Activated T-cell treated with anti-CD3 and anti-CD28 coated beads, Interleukin-2, amount 50 U/mL, for 72 hours (primary cell): ENCODE measurements around the gene CDKN2B-AS1. TPM values are rescaled to one million over a fixed set of nuclear protein-coding genes. Genes with fewer than 3 reads are reported as not detected.

Source experiments
- ATAC-seq, 2 donors: fragments of 150-1000 bp; cut with Tn5 transposase; replicated peaks in 1 of 2; 2 replicates each; pipeline ENCODE4 v1.10.0; 2021; ENCODE audit warnings: moderate library complexity in 2 of 2, mild to moderate bottlenecking in 1 of 2
- DNase-seq, 2 donors: peaks; one replicate each; pipeline ENCODE4 v3.0.0; 2021 to 2022; ENCODE audit warnings: mixed read lengths in 1 of 2
- H3K27ac Mint-ChIP-seq: one replicate; pipeline ENCODE4 v1.8.0; 2022; ENCODE audit warnings: mild to moderate bottlenecking, moderate library complexity, mixed read lengths
- H3K27me3 Mint-ChIP-seq: one replicate; pipeline ENCODE4 v1.8.0; 2022; ENCODE audit warnings: low read depth, mixed read lengths
- H3K36me3 Mint-ChIP-seq, 2 donors: one replicate each; pipeline ENCODE4 v1.8.0; 2022; ENCODE audit warnings: mixed read lengths in 2 of 2, mild to moderate bottlenecking in 1 of 2; ENCODE audit not compliant: insufficient read depth in 2 of 2
- H3K4me1 Mint-ChIP-seq: one replicate; pipeline ENCODE4 v1.8.0; 2022; ENCODE audit warnings: low read depth, mixed read lengths
- H3K4me3 Mint-ChIP-seq, 2 donors: one replicate each; pipeline ENCODE4 v1.8.0; 2022; ENCODE audit warnings: mild to moderate bottlenecking in 2 of 2, mixed read lengths in 2 of 2, moderate library complexity in 2 of 2
- H3K9me3 Mint-ChIP-seq, 2 donors: one replicate each; pipeline ENCODE4 v1.8.0; 2022; ENCODE audit warnings: mixed read lengths in 2 of 2
- total RNA-seq, 2 donors: library from RNA; stranded (reverse); gene quantifications; one replicate each; pipeline ENCODE4 v1.2.3, GENCODE V29; 2022

CDKN2B-AS1 gene
- total RNA-seq, 2 donors from 2014 or later = 0.70 to 1.0 TPM

DNA sequence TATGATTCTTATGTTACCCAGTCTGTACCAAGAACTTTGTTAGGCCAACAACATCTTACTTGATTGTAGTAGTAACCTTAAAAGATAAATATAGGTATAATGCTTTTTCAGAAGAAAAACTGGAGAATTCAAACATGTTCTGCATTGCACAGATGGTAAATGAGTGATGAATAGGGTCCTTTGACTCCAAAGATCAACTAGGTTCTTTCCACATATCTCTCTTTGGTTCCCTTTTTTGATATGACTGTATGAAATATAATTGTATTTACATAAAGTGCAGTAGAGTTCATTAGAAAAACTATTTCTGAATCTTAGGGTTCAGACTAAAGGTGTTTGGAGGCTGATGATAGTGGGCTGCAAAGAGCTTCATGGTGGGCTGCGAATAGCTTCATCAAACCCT lies 165.0 kb downstream of the CDKN2B-AS1 start:
- no peaks in the 10 kb centered on the region for H3K9me3 Mint-ChIP-seq
- H3K27me3 Mint-ChIP-seq = peaks cover 34% of the 10 kb centered on the region
- H3K4me1 Mint-ChIP-seq = peaks cover 10% of the 10 kb centered on the region
- H3K36me3 Mint-ChIP-seq = no peaks in the 10 kb centered on the region
- DNase-seq = no peak
- no peak overlapping the region for H3K27ac Mint-ChIP-seq
- no peak for ATAC-seq
- no peak overlapping the region for H3K4me3 Mint-ChIP-seq

DNA sequence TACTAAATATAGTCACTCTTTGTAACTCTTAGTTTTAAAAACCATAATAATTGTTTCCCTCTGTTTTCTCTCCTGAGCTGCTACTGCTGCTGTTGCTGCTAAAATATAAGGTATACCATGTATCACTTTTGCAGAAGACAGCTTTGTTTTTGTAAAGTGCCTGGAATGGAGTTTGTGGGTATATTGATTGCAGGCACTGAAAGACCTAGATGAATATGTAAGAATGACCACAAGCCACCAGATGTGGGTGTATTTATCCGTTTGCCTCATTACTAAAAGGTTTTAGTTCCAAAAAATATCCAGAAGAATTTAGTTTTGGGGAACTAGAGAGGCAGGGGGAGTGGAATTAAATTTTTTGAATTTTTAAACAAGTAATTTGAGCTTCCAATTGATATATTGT lies 165.6 kb downstream of the CDKN2B-AS1 start:
- peaks cover 10% of the 10 kb centered on the region for H3K4me1 Mint-ChIP-seq
- no peak overlapping the region for H3K27ac Mint-ChIP-seq
- H3K4me3 Mint-ChIP-seq = no peak overlapping the region
- H3K36me3 Mint-ChIP-seq = no peaks in the 10 kb centered on the region
- H3K27me3 Mint-ChIP-seq = peaks cover 40% of the 10 kb centered on the region
- H3K9me3 Mint-ChIP-seq = no peaks in the 10 kb centered on the region
- DNase-seq (no peak), ATAC-seq (peak in 1 of 2 donors; percentile 21)

DNA sequence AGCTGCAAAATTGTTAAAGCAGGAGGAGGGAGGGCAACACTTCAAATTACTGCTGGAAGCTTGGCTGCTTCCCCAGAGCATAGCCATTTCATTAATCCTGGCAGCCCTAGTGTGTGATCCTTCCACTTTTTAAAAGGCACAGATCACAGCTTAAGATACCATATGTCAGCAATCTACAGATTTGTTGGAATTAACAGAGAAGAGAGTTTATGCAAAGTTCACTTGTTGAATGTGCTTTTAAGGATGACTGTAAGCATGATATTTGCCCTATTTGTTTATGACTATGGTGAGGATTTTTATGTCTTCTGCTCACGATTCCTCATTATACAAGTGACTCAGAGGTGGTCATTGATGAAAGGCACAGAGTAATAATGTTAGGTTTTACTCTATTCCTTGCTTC lies 170.6 kb downstream of the CDKN2B-AS1 start:
- Mint-ChIP-seq H3K27ac (no peak overlapping the region), H3K4me3 (no peak overlapping the region), H3K36me3 (no peaks in the 10 kb centered on the region), H3K9me3 (no peaks in the 10 kb centered on the region), H3K27me3 (peaks cover 53% of the 10 kb centered on the region), H3K4me1 (no peaks in the 10 kb centered on the region)
- DNase-seq (no peak), ATAC-seq (no peak)

DNA sequence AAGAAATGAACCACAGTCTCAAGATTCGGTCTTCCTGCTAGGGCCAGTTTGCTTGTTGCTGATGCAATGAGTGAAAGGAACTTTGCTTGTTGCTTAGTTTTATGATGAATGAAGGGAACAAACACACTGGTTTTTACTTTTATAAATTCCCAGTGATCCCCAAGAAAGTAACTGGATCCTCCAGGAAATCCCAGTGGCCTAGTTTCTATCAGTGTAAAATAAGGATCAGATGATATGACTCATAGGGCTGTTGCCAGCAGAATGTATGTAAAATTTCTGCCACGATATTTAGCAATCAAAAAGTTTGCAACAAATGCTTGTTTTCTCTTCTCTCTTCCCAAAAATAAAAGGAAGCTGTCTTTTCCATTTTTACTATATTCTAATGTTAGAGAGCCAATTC lies 174.7 kb downstream of the CDKN2B-AS1 start:
- no peak overlapping the region for H3K27ac Mint-ChIP-seq
- H3K4me3 Mint-ChIP-seq = no peak overlapping the region
- DNase-seq (no peak), ATAC-seq (no peak)
- H3K4me1 Mint-ChIP-seq = no peaks in the 10 kb centered on the region
- no peaks in the 10 kb centered on the region for H3K36me3 Mint-ChIP-seq
- no peaks in the 10 kb centered on the region for H3K9me3 Mint-ChIP-seq
- H3K27me3 Mint-ChIP-seq = peaks cover 32% of the 10 kb centered on the region

DNA sequence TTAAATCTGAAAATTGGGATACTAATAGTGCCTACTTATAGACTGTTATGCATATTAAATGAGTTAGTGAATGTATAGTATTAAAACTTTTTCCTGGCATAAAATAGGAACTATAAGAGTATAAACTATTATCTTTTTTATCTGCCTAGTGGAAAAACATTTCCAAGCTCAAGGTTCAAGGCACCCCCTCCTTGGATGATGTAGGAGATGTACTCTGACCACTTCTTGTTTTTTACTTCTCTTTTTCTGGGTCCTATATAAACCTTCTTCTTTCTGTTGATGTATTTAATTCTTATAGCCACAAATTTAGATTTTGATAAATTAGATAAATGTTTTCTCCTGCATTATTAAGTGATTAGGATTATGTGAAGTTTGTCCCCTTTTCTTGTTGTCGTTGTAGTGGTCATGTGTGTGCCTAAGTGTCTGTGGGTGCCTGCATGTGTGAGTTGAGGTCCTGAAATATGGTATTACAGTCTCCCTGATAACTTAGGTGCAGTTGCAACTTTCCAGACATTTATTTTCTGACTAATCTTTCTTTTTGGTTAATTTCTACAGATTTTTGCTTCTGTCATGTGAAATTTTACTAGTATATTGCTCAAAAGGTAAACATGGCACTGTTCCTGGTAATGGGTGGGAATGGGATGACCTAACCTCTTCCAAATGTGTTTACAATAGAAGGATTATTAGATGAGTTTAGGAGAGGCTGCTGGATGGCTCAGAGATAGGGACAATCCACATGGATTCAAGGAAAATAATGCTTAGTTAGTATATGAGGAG lies 175.3 kb downstream of the CDKN2B-AS1 start:
- no peak for ATAC-seq

More for the DNA sequence above, 175.3 kb downstream of the CDKN2B-AS1 start:
- H3K27me3 Mint-ChIP-seq = peaks cover 28% of the 10 kb centered on the region
- H3K4me1 Mint-ChIP-seq = no peaks in the 10 kb centered on the region
- no peak for DNase-seq
- no peaks in the 10 kb centered on the region for H3K9me3 Mint-ChIP-seq
- no peak overlapping the region for H3K4me3 Mint-ChIP-seq
- no peaks in the 10 kb centered on the region for H3K36me3 Mint-ChIP-seq
- H3K27ac Mint-ChIP-seq = no peak overlapping the region

Other genes with a start within 250 kb of the CDKN2B-AS1 start
- gene MTAP, start 192.2 kb upstream of the CDKN2B-AS1 start, total RNA-seq = 10 to 100 TPM; 67.1 to 71.3 TPM
- gene CDKN2A, start 399 bp upstream of the CDKN2B-AS1 start, total RNA-seq = 1 to 10 TPM; 2.8 to 5.0 TPM
- 1 to 10 TPM in 1 of 2 donors, not detected in 1; 1.3 TPM for gene CDKN2B, start 14.5 kb downstream of the CDKN2B-AS1 start, total RNA-seq